GM19372 (cell line): ENCODE measurements around the gene MCC.

Experiments used
- ATAC-seq: cut with Tn5 transposase; IDR thresholded peaks from one replicate; pipeline ENCODE4 v1.9.1; 2021; ENCODE audit warnings: mild to moderate bottlenecking, low read depth, moderate library complexity; ENCODE audit not compliant: unreplicated experiment

The MCC gene

GRCh38 chr5:113128082-113128481 is 360.2 kb downstream of the MCC start:
- ATAC-seq: no peak

- no peak for ATAC-seq
Measured at GRCh38 chr5:113127021-113127420, 361.2 kb downstream of the MCC start.

- no peak for ATAC-seq
Measured at GRCh38 chr5:113125371-113125770, 362.9 kb downstream of the MCC start.

- ATAC-seq: no peak
Measured at GRCh38 chr5:113124914-113125313, 363.3 kb downstream of the MCC start.

GRCh38 chr5:113124265-113124664 is 364.0 kb downstream of the MCC start:
- ATAC-seq: no peak

- ATAC-seq: no peak
Measured at GRCh38 chr5:113123618-113124017, 364.6 kb downstream of the MCC start.

GRCh38 chr5:113122053-113122452 is 366.2 kb downstream of the MCC start:
- ATAC-seq: no peak

GRCh38 chr5:113119246-113119924 is 368.9 kb downstream of the MCC start:
- ATAC-seq: no peak

GRCh38 chr5:113118765-113119164 is 369.5 kb downstream of the MCC start:
- ATAC-seq: no peak

GRCh38 chr5:113118298-113118697 is 370.0 kb downstream of the MCC start:
- ATAC-seq: no peak

- no peak for ATAC-seq
Measured at GRCh38 chr5:113117543-113118115, 370.6 kb downstream of the MCC start.

GRCh38 chr5:113115956-113116355 is 372.3 kb downstream of the MCC start:
- no peak for ATAC-seq

GRCh38 chr5:113115061-113115460 is 373.2 kb downstream of the MCC start:
- no peak for ATAC-seq

- ATAC-seq: no peak
Measured at GRCh38 chr5:113114559-113114958, 373.7 kb downstream of the MCC start.

- no peak for ATAC-seq
Measured at GRCh38 chr5:113112435-113112834, 375.8 kb downstream of the MCC start.

- ATAC-seq: no peak
Measured at GRCh38 chr5:113110117-113110516, 378.1 kb downstream of the MCC start.

GRCh38 chr5:113109344-113109743 is 378.9 kb downstream of the MCC start:
- ATAC-seq: no peak

GRCh38 chr5:113108485-113108884 is 379.8 kb downstream of the MCC start:
- no peak for ATAC-seq

- ATAC-seq: no peak
Measured at GRCh38 chr5:113106821-113107220, 381.4 kb downstream of the MCC start.

GRCh38 chr5:113105693-113106280 is 382.5 kb downstream of the MCC start:
- no peak for ATAC-seq

GRCh38 chr5:113103330-113103729 is 384.9 kb downstream of the MCC start:
- ATAC-seq: no peak

GRCh38 chr5:113102121-113102531 is 386.1 kb downstream of the MCC start:
- ATAC-seq: no peak
